DND-41 (cell line): ENCODE measurements around the gene LSM7.

Experiments used
- ATAC-seq: fragments of 200-7000 bp; cut with Tn5 transposase; 3 replicates; pipeline ENCODE4 v1.9.1; 2021; ENCODE audit warnings: low read depth; ENCODE audit not compliant: insufficient read depth
- DNase-seq: peaks from one replicate; pipeline ENCODE4 v3.0.0-alpha.2; 2020
- H2AFZ ChIP-seq: 2 replicates; pipeline ENCODE4 v1.6.0; 2012; ENCODE audit warnings: low read depth, low read length
- H3K27ac ChIP-seq: 2 replicates; pipeline ENCODE4 v1.5.1; 2012; ENCODE audit warnings: low read length, inconsistent platforms
- H3K27me3 ChIP-seq: fragments of 200-600 bp; sonication (generic); 2 replicates; pipeline ENCODE4 v1.6.0; 2012; ENCODE audit warnings: low read length, mild to moderate bottlenecking, inconsistent platforms; ENCODE audit not compliant: insufficient read depth, poor library complexity
- H3K36me3 ChIP-seq: 2 replicates; pipeline ENCODE4 v1.5.1; 2012; ENCODE audit warnings: low read length, inconsistent platforms; ENCODE audit not compliant: insufficient read depth
- H3K4me1 ChIP-seq: 2 replicates; pipeline ENCODE4 v1.5.1; 2012; ENCODE audit warnings: mild to moderate bottlenecking, low read length; ENCODE audit not compliant: insufficient read depth
- H3K4me2 ChIP-seq: 2 replicates; pipeline ENCODE4 v1.6.0; 2012; ENCODE audit warnings: mild to moderate bottlenecking, moderate library complexity, low read length, inconsistent platforms; ENCODE audit not compliant: insufficient read depth
- H3K4me3 ChIP-seq, 2 experiments: fragments of 200-600 bp in 1 of 2; shearing (Covaris generic) in 1 of 2; 2 replicates each; pipeline ENCODE4 v1.5.1; 2012 to 2016; ENCODE audit warnings: inconsistent platforms in 2 of 2, low read length in 2 of 2, mild to moderate bottlenecking in 2 of 2, low read depth in 1 of 2, moderate library complexity in 1 of 2
- H3K79me2 ChIP-seq: 2 replicates; pipeline ENCODE4 v1.6.0; 2012; ENCODE audit warnings: low read length, inconsistent platforms; ENCODE audit not compliant: insufficient read depth
- H3K9ac ChIP-seq: 2 replicates; pipeline ENCODE4 v1.6.0; 2012; ENCODE audit warnings: low read depth, mild to moderate bottlenecking, inconsistent platforms, low read length, moderate library complexity
- H3K9me3 ChIP-seq: 2 replicates; pipeline ENCODE4 v1.5.1; 2012; ENCODE audit warnings: low read length, moderate library complexity, mild to moderate bottlenecking, inconsistent platforms; ENCODE audit not compliant: insufficient read depth, severe bottlenecking
- H4K20me1 ChIP-seq: 2 replicates; pipeline ENCODE4 v1.6.0; 2012; ENCODE audit warnings: low read length; ENCODE audit not compliant: insufficient read depth
- EZH2 ChIP-seq: IDR thresholded peaks from 3 replicates; pipeline ENCODE4 v1.6.1; 2012; ENCODE audit warnings: borderline replicate concordance, low read depth, mild to moderate bottlenecking, moderate library complexity, low read length, inconsistent platforms; ENCODE audit not compliant: severe bottlenecking
- TF ChIP-seq, protein P1 (sequence below): IDR thresholded peaks from 2 replicates; pipeline ENCODE4 v1.5.1; 2012; ENCODE audit warnings: borderline replicate concordance, low read length, moderate library complexity, mild to moderate bottlenecking; ENCODE audit not compliant: poor library complexity, severe bottlenecking; ENCODE audit errors: extremely low read depth

Gene LSM7

GRCh38 chr19:2345076-2345475, 16.7 kb upstream of the LSM7 start:
- Histone ChIP-seq H3K9ac (no peak overlapping the region), H3K9me3 (no peaks in the 10 kb centered on the region), H3K27ac (no peak overlapping the region), H3K4me3 (no peak overlapping the region), H3K4me1 (no peaks in the 10 kb centered on the region), H3K4me2 (no peak overlapping the region), H3K36me3 (peaks cover 75% of the 10 kb centered on the region), H3K79me2 (no peaks in the 10 kb centered on the region), H3K27me3 (no peaks in the 10 kb centered on the region), H2AFZ (no peak overlapping the region), H4K20me1 (peaks cover 9% of the 10 kb centered on the region)
- DNase-seq (no peak), ATAC-seq (no peak; the same call in 2 of the 3 replicates)
- TF ChIP-seq EZH2, result no peak
- TF ChIP-seq, protein P1, sequence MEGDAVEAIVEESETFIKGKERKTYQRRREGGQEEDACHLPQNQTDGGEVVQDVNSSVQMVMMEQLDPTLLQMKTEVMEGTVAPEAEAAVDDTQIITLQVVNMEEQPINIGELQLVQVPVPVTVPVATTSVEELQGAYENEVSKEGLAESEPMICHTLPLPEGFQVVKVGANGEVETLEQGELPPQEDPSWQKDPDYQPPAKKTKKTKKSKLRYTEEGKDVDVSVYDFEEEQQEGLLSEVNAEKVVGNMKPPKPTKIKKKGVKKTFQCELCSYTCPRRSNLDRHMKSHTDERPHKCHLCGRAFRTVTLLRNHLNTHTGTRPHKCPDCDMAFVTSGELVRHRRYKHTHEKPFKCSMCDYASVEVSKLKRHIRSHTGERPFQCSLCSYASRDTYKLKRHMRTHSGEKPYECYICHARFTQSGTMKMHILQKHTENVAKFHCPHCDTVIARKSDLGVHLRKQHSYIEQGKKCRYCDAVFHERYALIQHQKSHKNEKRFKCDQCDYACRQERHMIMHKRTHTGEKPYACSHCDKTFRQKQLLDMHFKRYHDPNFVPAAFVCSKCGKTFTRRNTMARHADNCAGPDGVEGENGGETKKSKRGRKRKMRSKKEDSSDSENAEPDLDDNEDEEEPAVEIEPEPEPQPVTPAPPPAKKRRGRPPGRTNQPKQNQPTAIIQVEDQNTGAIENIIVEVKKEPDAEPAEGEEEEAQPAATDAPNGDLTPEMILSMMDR, result no peak

- Histone ChIP-seq H3K9me3 (no peaks in the 10 kb centered on the region), H3K9ac (no peak overlapping the region), H3K79me2 (no peaks in the 10 kb centered on the region), H3K4me2 (no peak overlapping the region), H2AFZ (no peak overlapping the region), H3K36me3 (peaks cover 74% of the 10 kb centered on the region), H4K20me1 (peaks cover 15% of the 10 kb centered on the region), H3K4me3 (no peak overlapping the region), H3K27me3 (no peaks in the 10 kb centered on the region), H3K4me1 (no peaks in the 10 kb centered on the region), H3K27ac (no peak overlapping the region)
- no peak for DNase-seq
- TF ChIP-seq, protein P1, result no peak
- no peak for TF ChIP-seq EZH2
- no peak for ATAC-seq
Measured at GRCh38 chr19:2344381-2344870, 16.0 kb upstream of the LSM7 start.

DNA sequence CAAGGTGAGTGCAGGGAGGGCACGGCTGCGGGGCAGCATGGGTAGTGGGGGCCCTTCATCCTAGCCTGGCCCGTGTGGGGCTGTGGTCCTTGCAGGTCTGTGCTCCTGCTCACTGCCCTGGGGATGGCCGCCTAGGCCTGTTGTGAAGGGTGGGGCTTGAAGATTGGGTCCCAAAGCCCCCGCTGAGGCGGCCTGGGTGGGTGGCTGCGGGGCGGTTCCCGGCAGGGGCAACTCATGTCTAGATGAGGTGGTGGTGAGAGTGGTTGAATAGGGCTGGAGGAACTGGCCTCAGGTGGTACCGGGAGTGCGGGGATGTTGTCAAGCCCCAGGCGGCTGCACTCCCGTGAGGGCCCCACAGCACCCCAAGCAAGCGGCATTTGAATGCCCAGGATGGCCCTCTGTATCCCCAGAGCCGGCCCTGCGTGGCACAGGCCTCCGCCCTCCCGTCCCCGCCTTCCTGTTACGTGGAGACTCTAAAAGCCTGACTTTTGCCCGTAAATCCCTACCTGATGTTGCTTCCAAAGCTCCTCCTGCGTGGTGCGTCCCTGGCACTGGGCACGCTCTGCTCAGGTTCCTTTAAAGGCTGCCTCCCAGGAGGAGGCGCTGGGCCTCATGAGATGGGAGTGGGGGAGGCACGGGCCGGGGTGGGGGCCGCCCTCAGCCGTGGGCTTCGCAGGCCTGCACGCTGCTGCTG, 15.1 kb upstream of the LSM7 start:
- DNase-seq (no peak), ATAC-seq (no peak)
- H3K79me2 ChIP-seq, result peaks cover 9% of the 10 kb centered on the region
- no peak overlapping the region for H3K27ac ChIP-seq
- H3K4me3 ChIP-seq, result no peak overlapping the region
- no peaks in the 10 kb centered on the region for H3K9me3 ChIP-seq
- TF ChIP-seq EZH2, result no peak
- TF ChIP-seq, protein P1, result no peak
- H3K36me3 ChIP-seq, result peaks cover 78% of the 10 kb centered on the region
- H4K20me1 ChIP-seq, result peaks cover 25% of the 10 kb centered on the region
- no peaks in the 10 kb centered on the region for H3K27me3 ChIP-seq
- H3K4me2 ChIP-seq, result no peak overlapping the region
- no peaks in the 10 kb centered on the region for H3K4me1 ChIP-seq
- no peak overlapping the region for H3K9ac ChIP-seq
- no peak overlapping the region for H2AFZ ChIP-seq
